ENCODE results near the gene ICE2.

The ICE2 gene

GRCh38 chr15:60390231-60390630, 88.7 kb downstream of the ICE2 start:
- DNase-seq (ENCODE audit: low spot score), result no peak

GRCh38 chr15:60389261-60390077, 89.5 kb downstream of the ICE2 start:
- no peak for DNase-seq (ENCODE audit: low spot score)

DNA sequence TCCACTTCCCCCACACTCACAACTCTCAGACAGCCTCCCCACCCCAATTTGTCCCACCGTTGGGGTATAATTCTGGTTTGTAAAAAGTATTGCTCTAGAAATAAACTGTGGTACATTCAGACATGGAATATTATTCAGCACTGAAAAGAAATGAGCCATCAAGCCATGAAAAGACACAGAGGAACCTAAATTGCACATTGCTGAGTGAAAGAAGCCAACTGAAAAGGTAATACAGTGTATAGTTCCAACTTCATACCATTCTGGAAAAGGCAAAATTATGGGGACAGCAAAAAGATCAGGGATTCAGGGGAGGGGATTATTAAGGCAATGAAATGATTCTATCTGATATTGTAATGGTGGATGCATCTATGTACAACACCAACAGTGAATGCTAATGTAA, 91.6 kb downstream of the ICE2 start:
- DNase-seq (ENCODE audit: low spot score), result no peak

DNA sequence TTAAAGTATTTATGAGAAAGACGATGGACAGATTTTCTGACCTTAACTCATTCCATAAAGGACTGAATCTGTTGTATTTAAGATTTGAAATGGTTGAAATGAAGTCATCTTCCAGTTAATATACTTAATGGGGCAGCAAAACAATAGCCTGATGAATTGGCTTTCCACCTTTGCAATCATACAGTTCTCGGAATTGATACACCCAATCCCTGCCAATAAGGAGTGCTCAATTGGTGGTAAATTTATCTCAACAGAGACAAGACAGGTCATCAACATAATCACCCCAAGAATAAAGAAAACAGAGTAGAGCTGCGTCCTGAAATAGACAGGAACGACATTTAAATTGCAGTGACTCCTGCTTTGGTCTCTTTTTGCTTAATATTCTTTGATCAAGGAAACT, 92.3 kb downstream of the ICE2 start:
- no peak for DNase-seq (ENCODE audit: low spot score)

DNA sequence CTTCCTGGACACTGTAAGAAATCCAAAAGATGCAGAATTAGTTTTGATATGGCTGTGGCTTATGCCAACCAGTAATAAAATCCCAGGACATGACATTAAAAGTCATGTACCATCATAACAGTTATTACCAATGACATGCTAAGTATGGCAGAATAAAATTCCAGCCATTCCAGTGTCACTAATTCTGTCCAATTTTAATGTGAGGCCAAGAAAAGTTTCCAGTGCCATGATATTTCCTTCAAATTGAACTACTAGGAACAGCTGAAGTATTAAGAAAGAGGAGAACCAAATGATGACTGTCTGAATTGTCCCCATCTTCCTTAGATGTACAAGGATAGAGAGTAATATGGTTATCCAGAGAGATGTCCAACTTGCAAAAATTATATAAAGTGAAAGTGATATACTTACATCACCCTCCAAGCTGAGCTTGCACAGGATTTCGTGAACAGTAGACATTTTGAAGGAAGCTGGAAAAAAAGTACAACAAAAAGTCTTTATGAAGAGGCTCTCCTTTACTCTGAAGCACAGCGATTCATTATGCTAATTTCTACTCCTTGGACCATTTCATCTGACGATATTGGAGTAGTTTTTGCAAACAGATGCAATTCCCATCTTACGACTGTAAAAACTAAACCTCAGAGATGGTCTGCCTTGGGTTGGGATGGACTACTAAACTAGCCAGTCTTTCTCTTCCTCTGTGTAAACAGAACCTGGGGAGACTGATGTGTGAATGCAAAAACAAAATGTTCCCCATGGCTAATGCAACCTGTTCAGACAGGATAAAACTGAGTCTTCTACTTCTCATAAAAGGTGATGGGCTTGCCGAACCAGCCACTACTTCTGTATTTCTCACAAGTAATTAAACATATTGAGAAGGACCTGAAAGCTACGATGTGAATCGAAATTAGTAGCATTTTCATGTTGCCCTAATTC, 93.1 kb downstream of the ICE2 start:
- DNase-seq (ENCODE audit: low spot score), result no peak

DNA sequence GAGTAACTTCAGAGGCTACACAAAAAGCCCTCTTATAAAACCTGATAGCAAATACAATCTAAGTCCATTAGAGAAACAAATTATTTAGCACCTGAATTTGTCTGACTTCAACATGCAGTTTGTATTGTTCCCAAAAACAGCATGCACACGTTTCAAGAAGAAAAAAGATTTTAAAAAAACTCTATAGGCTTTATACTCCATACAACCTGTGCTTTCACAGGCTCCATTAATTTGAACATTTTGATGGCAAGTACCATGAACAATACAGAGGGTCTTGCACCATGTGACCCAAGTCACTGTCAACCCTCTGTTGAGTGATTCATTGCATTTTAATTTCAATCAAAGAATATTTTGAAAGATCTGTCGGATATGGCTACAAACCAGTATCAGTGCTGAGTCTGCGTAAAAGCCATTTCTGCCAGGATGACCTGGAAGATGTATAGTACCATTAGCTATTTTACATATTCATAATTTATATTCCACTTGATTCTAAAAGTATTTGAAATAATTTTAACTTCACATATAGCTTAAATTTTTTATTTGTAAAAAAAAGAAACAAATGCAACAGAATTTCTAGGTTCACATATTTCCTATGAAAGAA, 94.3 kb downstream of the ICE2 start:
- no peak for DNase-seq (ENCODE audit: low spot score)

GRCh38 chr15:60384053-60384452, 94.9 kb downstream of the ICE2 start:
- DNase-seq (ENCODE audit: low spot score), result no peak

DNA sequence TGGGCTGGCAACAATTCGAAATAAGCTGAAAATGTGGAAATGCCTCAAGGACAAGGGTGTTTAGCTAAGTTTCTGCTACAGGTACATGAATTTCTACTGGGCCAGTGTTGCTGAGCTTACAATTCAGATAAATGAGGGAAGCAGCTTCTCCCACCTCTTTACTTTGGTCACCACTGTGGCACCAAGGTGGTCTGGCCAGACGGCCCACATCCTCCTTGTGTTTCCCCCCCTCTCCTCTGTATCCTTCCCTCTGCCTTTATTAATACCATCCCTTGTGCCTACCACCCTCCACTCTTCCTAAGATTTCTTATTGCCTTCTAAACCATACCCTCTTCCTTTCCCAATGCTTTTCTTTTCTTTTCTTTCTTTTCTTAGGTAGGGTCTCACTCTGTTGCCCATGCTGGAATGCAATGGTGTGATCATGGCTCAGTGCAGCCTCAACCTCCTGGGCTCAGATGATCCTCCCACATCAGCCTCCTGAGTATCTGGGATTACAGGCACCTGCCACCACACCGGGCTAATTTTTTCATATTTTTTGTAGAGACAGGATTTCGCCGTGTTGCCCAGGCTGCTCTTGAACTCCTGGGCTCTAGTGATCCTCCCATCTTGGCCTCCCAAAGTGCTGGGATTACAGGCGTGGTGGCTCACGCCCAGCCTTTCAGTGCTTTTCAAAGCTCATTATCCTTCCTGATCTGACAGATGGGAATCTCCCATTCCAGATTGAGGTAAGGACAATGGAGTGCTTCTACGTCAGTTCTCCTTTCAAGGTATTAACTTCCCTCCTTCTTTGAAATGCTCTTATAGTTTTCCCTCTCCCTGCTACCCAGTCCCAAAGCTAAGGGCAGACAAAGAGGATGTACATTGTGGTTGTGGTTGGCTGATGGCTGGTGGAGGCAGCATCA, 95.9 kb downstream of the ICE2 start:
- no peak for DNase-seq (ENCODE audit: low spot score)

- DNase-seq (ENCODE audit: low spot score), result no peak
These were observed 97.7 kb downstream of the ICE2 start for GRCh38 chr15:60381148-60381788.

DNA sequence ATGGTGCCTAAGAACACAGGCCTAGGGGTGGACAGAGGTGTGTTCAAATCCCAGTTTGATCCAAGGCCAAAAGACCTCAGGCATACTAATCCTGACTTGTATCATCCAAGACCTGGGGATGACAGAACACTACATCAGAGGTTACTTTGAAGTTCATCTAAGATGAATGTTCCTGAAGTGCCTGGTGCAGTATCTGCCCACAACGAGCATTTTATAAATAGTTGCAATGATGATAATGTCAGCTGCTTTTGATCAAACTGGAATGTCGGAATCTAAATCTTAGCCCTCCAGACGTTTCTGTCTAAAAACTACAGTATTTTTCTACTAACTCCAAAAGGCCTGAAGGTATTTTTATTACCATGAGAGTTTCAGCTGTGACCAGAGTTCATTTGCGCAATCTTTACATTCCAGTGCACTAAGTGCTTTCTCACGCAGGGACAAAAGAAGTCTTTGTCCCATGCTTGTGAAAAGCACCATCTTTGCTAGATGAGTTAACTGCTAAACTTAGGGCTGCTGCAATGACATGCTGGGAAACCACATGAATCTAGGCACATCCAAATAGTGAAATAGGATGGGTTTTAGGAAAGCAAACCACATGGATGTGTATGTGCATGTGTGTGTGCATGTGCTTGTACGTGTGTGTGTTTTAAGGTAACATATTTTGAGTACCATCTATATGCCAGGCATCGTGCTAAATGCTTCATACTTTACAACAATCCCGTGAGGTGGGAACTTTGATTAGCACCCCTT, 99.2 kb downstream of the ICE2 start:
- peak; percentile 48 for DNase-seq (ENCODE audit: low spot score)

- no peak for DNase-seq (ENCODE audit: low spot score)
These were observed 99.8 kb downstream of the ICE2 start for GRCh38 chr15:60379185-60379524.

GRCh38 chr15:60376677-60377095, 102.3 kb downstream of the ICE2 start:
- DNase-seq (ENCODE audit: low spot score), result no peak

DNA sequence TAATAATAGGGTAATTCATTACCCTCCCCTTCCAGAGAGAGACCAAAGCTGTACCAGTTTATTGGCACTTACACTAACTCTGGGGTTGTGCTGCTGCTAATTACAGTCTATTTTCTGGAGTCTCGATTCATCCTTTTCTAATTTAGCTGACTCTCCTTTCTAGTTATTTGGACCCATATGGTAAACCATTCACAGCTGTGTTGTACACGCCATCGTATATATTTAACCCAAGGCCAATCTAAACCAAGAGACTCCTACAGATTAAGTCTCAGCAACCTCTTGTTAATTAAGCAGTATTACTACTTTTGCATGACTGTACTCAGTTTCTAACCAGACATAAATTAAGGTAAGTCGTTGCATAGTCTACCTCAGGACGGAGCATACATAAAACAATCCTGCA, 103.6 kb downstream of the ICE2 start:
- no peak for DNase-seq (ENCODE audit: low spot score)

- no peak for DNase-seq (ENCODE audit: low spot score)
These were observed 104.3 kb downstream of the ICE2 start for GRCh38 chr15:60374628-60375081.

- no peak for DNase-seq (ENCODE audit: low spot score)
These were observed 104.7 kb downstream of the ICE2 start for GRCh38 chr15:60374209-60374608.

DNA sequence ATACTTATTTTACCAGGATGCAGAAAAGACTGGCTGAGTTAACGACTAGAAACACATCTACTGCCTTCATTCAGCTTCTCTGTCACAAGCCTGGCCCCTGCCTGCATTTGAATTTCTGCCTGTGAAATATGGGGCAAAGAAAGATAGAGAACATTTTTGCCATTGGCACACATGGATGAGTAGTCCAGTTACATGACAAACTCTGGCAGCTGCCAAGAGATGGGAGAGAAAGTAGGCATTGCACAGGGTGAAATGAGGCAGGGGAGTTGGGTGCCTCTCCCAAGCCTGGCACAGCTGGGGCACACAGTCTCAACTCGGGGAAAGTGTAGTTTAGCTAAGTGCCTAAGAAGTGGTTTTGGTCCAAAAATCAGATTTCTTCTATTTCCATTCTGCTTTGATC, 105.2 kb downstream of the ICE2 start:
- DNase-seq (ENCODE audit: low spot score), result no peak

GRCh38 chr15:60373327-60373726, 105.6 kb downstream of the ICE2 start:
- no peak for DNase-seq (ENCODE audit: low spot score)

DNA sequence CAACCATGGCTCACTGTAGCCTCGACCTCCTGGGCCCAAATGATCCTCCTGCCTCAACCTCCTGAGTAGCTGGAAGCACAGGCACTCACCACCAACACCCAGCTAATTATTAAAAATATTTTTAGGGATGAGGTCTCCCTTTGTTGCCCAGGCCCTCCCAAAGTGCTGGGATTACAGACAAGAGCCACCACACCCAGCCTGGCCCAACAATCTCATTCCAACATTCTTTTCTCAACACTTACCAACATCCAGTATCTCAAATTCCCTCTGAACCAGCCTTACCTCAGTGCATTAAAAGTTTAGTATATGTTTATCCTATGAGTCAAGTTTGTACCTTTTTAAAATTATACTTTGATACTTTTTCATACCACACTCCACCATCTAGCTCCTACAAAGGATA, 106.2 kb downstream of the ICE2 start:
- no peak for DNase-seq (ENCODE audit: low spot score)

GRCh38 chr15:60372227-60372626, 106.7 kb downstream of the ICE2 start:
- no peak for DNase-seq (ENCODE audit: low spot score)
